ENCODE data around the gene NDNF. TPM values are rescaled to one million over a fixed set of nuclear protein-coding genes. Genes with fewer than 3 reads are reported as not detected.

The NDNF gene
- total and polyA plus RNA-seq, 3 experiments from 2014 or later: 0.13 to 0.18 TPM; not detected in 1

DNA sequence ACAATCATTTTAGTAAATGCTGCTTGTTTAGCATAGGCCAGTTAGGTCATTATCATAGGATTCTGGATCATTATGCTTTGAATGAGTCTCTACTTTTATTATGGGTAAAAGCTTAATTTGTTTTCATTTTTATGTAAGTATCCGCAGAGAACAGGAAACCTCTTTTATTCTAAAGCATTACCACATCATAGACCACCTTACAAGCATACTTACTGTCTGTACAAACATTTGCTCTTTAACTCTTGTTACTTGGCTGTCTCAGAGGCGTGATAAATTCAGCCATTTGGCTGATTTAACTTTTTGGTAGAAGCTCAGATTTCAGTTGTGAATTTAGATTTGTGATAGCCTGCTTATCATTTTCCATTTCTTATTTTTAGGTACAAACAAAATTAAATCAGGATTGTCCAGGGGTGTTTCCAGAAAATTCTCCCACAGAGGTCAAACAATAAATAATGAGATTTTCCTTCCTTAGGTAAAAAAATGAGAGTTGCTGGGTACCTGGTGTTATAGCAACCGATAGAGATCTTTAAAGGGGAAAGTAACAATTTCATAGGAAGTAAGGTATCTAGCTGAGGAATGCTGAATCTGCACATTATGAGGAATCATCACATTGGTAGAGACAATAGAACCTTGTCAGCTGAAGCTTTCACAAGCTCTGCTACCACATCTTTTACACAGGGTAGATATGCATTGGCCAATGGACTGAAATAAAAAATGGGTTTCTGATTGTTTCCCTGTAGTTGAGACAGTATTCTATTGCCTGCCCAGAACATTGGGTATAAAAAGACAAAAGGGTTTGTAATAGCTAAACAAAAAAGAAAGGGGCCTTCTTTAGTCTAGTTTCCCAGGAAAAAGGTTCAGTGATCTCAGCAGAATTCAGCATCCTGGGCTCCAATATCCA, 62.5 kb downstream of the NDNF start:
- Histone ChIP-seq H3K27ac (ENCODE audit: low read depth, low read length) (no peak overlapping the region), H3K4me1 (ENCODE audit: insufficient read depth, low read length) (peaks cover 20% of the 10 kb centered on the region), H3K9me3 (ENCODE audit: low read length) (no peaks in the 10 kb centered on the region), H3K27me3 (ENCODE audit: insufficient read depth, low read length, poor library complexity, severe bottlenecking) (no peaks in the 10 kb centered on the region), H3K36me3 (ENCODE audit: insufficient read depth, low read length) (no peaks in the 10 kb centered on the region), H3K4me3 (ENCODE audit: low read length) (no peak overlapping the region)
- H3K36me3 Mint-ChIP-seq: no peaks in the 10 kb centered on the region
- H3K9me3 Mint-ChIP-seq: peaks cover 0 to 2% (median 0%) of the 10 kb centered on the region in 5 donors
- DNase-seq: peak in 2 of 5 donors; percentile 23 to 72
- H3K27ac Mint-ChIP-seq: peak overlapping the region in 6 of 8 donors; percentile 20 to 80 (median 60)
- ChIA-PET CTCF (interaction anchor here (1.3 kb wide), 1 partner anchor 8 kb away, joined by 3 read pairs; no protein-coding TSS in a partner anchor), POLR2A (no interaction called here)
- H3K4me1 Mint-ChIP-seq: peaks cover 14 to 26% (median 25%) of the 10 kb centered on the region in 3 donors
- H3K27me3 Mint-ChIP-seq: no peaks in the 10 kb centered on the region
- H3K4me3 Mint-ChIP-seq: peak overlapping the region in 5 of 7 donors; percentile 5 to 30 (median 16)

GRCh38 chr4:121007660-121008059, 64.7 kb downstream of the NDNF start:
- Histone ChIP-seq H3K36me3 (ENCODE audit: insufficient read depth, low read length) (no peaks in the 10 kb centered on the region), H3K27me3 (ENCODE audit: insufficient read depth, low read length, poor library complexity, severe bottlenecking) (no peaks in the 10 kb centered on the region), H3K27ac (ENCODE audit: low read depth, low read length) (no peak overlapping the region), H3K4me1 (ENCODE audit: insufficient read depth, low read length) (peaks cover 20% of the 10 kb centered on the region), H3K4me3 (ENCODE audit: low read length) (no peak overlapping the region), H3K9me3 (ENCODE audit: low read length) (no peaks in the 10 kb centered on the region)
- Mint-ChIP-seq H3K4me1 (peaks cover 14 to 26% (median 25%) of the 10 kb centered on the region in 3 donors), H3K9me3 (peaks cover 0 to 2% (median 0%) of the 10 kb centered on the region in 5 donors), H3K36me3 (peaks cover 0 to 4% (median 0%) of the 10 kb centered on the region in 3 donors), H3K4me3 (no peak overlapping the region), H3K27me3 (peaks cover 2 to 7% of the 10 kb centered on the region in 2 donors), H3K27ac (peak overlapping the region in 1 of 8 donors; percentile 55)
- no peak for DNase-seq
- CTCF ChIA-PET: interaction anchor here (1.5 kb wide), 1 partner anchor 9 kb away, joined by 3 read pairs; no protein-coding TSS in a partner anchor
- POLR2A ChIA-PET: no interaction called here

GRCh38 chr4:121003863-121004262, 68.5 kb downstream of the NDNF start:
- peaks cover 0 to 4% (median 0%) of the 10 kb centered on the region in 3 donors for H3K36me3 Mint-ChIP-seq
- POLR2A ChIA-PET: no interaction called here
- H3K27ac ChIP-seq (ENCODE audit: low read depth, low read length): no peak overlapping the region

DNA sequence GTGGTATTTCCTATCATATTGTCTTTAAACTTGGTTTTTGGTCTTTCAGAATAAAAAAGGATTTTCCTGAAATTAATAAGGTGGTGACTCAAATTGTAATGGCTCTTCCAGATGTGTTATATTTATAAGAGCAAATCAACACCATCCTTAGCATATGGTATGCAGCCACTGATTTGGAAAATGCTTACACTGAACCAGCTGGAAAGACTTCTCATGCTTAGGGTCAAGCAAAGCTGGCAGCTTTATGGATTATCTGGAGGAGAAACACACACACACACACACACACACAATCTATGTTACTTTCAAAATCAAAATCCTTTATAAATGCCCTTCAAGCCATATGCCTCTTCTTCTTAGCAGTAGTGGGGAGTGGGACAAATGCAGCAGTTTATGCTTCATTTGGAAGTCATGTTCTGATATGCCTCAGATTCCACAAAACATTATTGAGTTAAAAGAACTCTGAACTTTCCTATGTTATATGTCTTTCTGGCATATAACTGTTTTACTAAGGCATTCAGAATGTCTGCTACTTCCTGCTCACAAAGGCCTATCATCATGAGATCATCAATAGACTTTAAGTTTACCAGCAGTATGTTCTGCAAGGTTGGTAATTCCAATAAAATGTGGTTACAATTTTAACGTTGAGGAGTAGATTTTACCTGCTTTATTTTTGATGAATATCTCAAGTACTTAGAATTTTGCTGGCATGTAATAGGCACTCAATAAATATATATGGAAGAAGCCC, 76.9 kb downstream of the NDNF start:
- no peak overlapping the region for H3K27ac Mint-ChIP-seq
- H3K9me3 Mint-ChIP-seq: peaks cover 0 to 5% (median 0%) of the 10 kb centered on the region in 5 donors
- no peak overlapping the region for H3K27ac ChIP-seq (ENCODE audit: low read depth, low read length)
- H3K4me1 Mint-ChIP-seq: peaks cover 0 to 3% (median 0%) of the 10 kb centered on the region in 3 donors
- ChIA-PET CTCF (no interaction called here), POLR2A (no interaction called here)
- no peak overlapping the region for H3K4me3 ChIP-seq (ENCODE audit: low read length)
- no peak overlapping the region for H3K4me3 Mint-ChIP-seq
- no peak for DNase-seq
- H3K36me3 ChIP-seq (ENCODE audit: insufficient read depth, low read length): no peaks in the 10 kb centered on the region
- H3K27me3 Mint-ChIP-seq: peaks cover 3 to 8% of the 10 kb centered on the region in 2 donors
- H3K27me3 ChIP-seq (ENCODE audit: insufficient read depth, low read length, poor library complexity, severe bottlenecking): no peaks in the 10 kb centered on the region
- H3K9me3 ChIP-seq (ENCODE audit: low read length): no peaks in the 10 kb centered on the region
- no peaks in the 10 kb centered on the region for H3K36me3 Mint-ChIP-seq
- H3K4me1 ChIP-seq (ENCODE audit: insufficient read depth, low read length): peaks cover 7% of the 10 kb centered on the region

More at GRCh38 chr4:121003863-121004262, 68.5 kb downstream of the NDNF start:
- peaks cover 0 to 11% (median 8%) of the 10 kb centered on the region in 3 donors for H3K4me1 Mint-ChIP-seq
- peaks cover 0 to 2% (median 0%) of the 10 kb centered on the region in 5 donors for H3K9me3 Mint-ChIP-seq
- no peaks in the 10 kb centered on the region for H3K36me3 ChIP-seq (ENCODE audit: insufficient read depth, low read length)
- peaks cover 7% of the 10 kb centered on the region in 2 donors for H3K27me3 Mint-ChIP-seq
- H3K4me3 ChIP-seq (ENCODE audit: low read length): no peak overlapping the region
- H3K27ac Mint-ChIP-seq: no peak overlapping the region
- H3K27me3 ChIP-seq (ENCODE audit: insufficient read depth, low read length, poor library complexity, severe bottlenecking): no peaks in the 10 kb centered on the region
- CTCF ChIA-PET: no interaction called here
- no peak overlapping the region for H3K4me3 Mint-ChIP-seq
- no peak for DNase-seq
- peaks cover under 1% of the 10 kb centered on the region for H3K4me1 ChIP-seq (ENCODE audit: insufficient read depth, low read length)
- no peaks in the 10 kb centered on the region for H3K9me3 ChIP-seq (ENCODE audit: low read length)

DNA sequence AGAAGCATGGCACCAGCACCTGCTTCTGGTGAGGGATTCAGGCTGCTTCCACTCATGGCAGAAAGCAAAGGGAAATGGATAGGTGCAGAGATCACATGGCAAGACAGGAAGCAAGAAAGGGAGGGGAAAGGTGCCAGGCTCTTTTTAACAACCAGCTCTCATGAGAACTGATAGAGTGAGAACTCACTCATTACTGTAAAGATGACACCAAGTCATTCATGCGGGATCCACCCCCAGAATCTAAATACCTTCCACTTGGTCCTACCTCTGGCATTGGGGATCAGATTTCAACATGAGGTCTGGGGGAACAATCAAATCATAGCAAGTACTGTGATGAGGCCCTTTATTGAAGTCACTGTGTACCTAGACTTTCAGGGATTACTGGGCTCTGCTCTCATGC, 77.8 kb downstream of the NDNF start:
- no peak overlapping the region for H3K27ac ChIP-seq (ENCODE audit: low read depth, low read length)
- H3K4me3 ChIP-seq (ENCODE audit: low read length): no peak overlapping the region
- ChIA-PET POLR2A (no interaction called here), CTCF (interaction anchor here (1.3 kb wide), 1 partner anchor 17 kb away, joined by 3 read pairs; no protein-coding TSS in a partner anchor)
- Mint-ChIP-seq H3K36me3 (no peaks in the 10 kb centered on the region), H3K4me3 (no peak overlapping the region), H3K4me1 (peaks cover 0 to 3% (median 0%) of the 10 kb centered on the region in 3 donors), H3K27me3 (peaks cover 0 to 8% of the 10 kb centered on the region in 2 donors), H3K9me3 (peaks cover 0 to 5% (median 0%) of the 10 kb centered on the region in 5 donors), H3K27ac (no peak overlapping the region)
- no peaks in the 10 kb centered on the region for H3K36me3 ChIP-seq (ENCODE audit: insufficient read depth, low read length)
- H3K4me1 ChIP-seq (ENCODE audit: insufficient read depth, low read length): peaks cover 7% of the 10 kb centered on the region
- no peaks in the 10 kb centered on the region for H3K9me3 ChIP-seq (ENCODE audit: low read length)
- H3K27me3 ChIP-seq (ENCODE audit: insufficient read depth, low read length, poor library complexity, severe bottlenecking): no peaks in the 10 kb centered on the region
- DNase-seq: no peak

DNA sequence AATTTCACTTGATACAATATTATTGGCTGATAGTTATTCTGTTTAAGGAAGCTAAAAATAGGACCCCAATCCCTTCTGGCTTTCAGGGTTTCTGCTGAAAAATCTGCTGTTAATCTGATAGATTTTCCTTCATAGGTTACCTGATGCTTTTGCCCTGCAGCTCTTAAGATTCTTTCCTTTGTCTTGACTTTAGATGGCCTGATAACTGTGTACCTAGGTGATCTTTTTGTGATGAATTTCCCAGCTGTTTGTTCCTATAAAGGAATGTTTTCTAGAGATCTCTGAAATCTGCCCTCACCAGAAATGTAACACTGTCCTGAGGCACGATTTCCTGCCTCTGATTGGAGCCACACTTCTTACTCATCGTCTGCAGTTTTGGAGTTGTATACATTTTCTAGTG, 80.5 kb downstream of the NDNF start:
- Histone ChIP-seq H3K27me3 (ENCODE audit: insufficient read depth, low read length, poor library complexity, severe bottlenecking) (no peaks in the 10 kb centered on the region), H3K36me3 (ENCODE audit: insufficient read depth, low read length) (no peaks in the 10 kb centered on the region), H3K4me1 (ENCODE audit: insufficient read depth, low read length) (peaks cover 7% of the 10 kb centered on the region), H3K27ac (ENCODE audit: low read depth, low read length) (no peak overlapping the region), H3K4me3 (ENCODE audit: low read length) (no peak overlapping the region), H3K9me3 (ENCODE audit: low read length) (no peaks in the 10 kb centered on the region)
- no peak overlapping the region for H3K4me3 Mint-ChIP-seq
- peaks cover 0 to 3% (median 0%) of the 10 kb centered on the region in 3 donors for H3K4me1 Mint-ChIP-seq
- CTCF ChIA-PET: interaction anchor here (1.7 kb wide), 1 partner anchor 14 kb away, joined by 3 read pairs; no protein-coding TSS in a partner anchor
- H3K36me3 Mint-ChIP-seq: no peaks in the 10 kb centered on the region
- POLR2A ChIA-PET: no interaction called here
- H3K27ac Mint-ChIP-seq: peak overlapping the region in 1 of 8 donors; percentile 30
- peaks cover 0 to 2% (median 0%) of the 10 kb centered on the region in 5 donors for H3K9me3 Mint-ChIP-seq
- H3K27me3 Mint-ChIP-seq: peaks cover 5 to 20% of the 10 kb centered on the region in 2 donors
- DNase-seq: no peak

DNA sequence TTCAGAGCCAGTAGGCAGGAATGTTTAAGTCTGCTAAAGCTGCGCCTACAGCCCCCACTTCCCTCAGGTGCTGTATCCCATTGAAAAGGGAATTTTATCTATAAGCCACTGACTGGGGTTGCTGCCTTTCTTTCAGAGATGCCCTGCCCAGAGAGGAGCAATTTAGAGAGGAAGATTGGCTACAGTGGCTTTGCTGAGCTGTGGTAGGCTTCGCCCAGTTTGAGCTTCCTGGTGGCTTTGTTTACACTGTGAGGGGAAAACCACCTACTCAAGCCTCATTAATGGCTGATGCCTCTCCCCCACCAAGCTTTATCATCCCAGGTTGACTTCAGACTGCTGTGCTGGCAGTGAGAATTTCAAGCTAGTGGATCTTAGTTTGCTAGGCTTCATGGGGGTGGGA, 82.1 kb downstream of the NDNF start:
- Mint-ChIP-seq H3K9me3 (peaks cover 0 to 2% (median 0%) of the 10 kb centered on the region in 5 donors), H3K27me3 (peaks cover 5 to 25% of the 10 kb centered on the region in 2 donors), H3K4me3 (no peak overlapping the region), H3K27ac (no peak overlapping the region), H3K4me1 (peaks cover 0 to 3% (median 0%) of the 10 kb centered on the region in 3 donors), H3K36me3 (peaks cover 0 to 5% (median 0%) of the 10 kb centered on the region in 3 donors)
- peaks cover 7% of the 10 kb centered on the region for H3K4me1 ChIP-seq (ENCODE audit: insufficient read depth, low read length)
- no peaks in the 10 kb centered on the region for H3K36me3 ChIP-seq (ENCODE audit: insufficient read depth, low read length)
- H3K27ac ChIP-seq (ENCODE audit: low read depth, low read length): no peak overlapping the region
- H3K27me3 ChIP-seq (ENCODE audit: insufficient read depth, low read length, poor library complexity, severe bottlenecking): no peaks in the 10 kb centered on the region
- no peaks in the 10 kb centered on the region for H3K9me3 ChIP-seq (ENCODE audit: low read length)
- ChIA-PET CTCF (interaction anchor here (1.7 kb wide), 2 partner anchors 12 to 202 kb away, joined by 3 read pairs; no protein-coding TSS in a partner anchor), POLR2A (no interaction called here)
- DNase-seq: no peak
- H3K4me3 ChIP-seq (ENCODE audit: low read length): no peak overlapping the region

Measured in CD8-positive, alpha-beta memory T cell (primary cell).